Activated CD4-positive, alpha-beta T cell treated with anti-CD3 and anti-CD28 coated beads for 36 hours (primary cell): ENCODE measurements around the gene SPAG17. TPM values are rescaled to one million over a fixed set of nuclear protein-coding genes. Genes with fewer than 3 reads are reported as not detected.

Experiments used
- ATAC-seq: fragments of 200-7000 bp; cut with Tn5 transposase; one replicate; pipeline ENCODE4 v1.10.0; 2021; ENCODE audit warnings: mild to moderate bottlenecking, moderate library complexity
- CTCF ChIA-PET: fragments of 350-600 bp; sonication (Branson Sonifier 250); formaldehyde crosslinking; loops from one replicate; lab custom pipeline; 2021; ENCODE audit warnings: antibody characterized with exemption; lab: Charles Lee
- POLR2A ChIA-PET: fragments of 350-600 bp; sonication (Branson Sonifier 250); formaldehyde crosslinking; loops from one replicate; lab custom pipeline; 2021; ENCODE audit warnings: antibody characterized with exemption, inconsistent platforms; lab: Charles Lee
- DNase-seq: peaks from one replicate; pipeline ENCODE4 v3.0.0-alpha.2; 2020
- H3K27ac Mint-ChIP-seq: one replicate; pipeline ENCODE4 v1.8.0; 2021; ENCODE audit warnings: mixed read lengths
- H3K27me3 Mint-ChIP-seq: one replicate; pipeline ENCODE4 v1.8.0; 2021; ENCODE audit warnings: mixed read lengths
- H3K36me3 Mint-ChIP-seq: one replicate; pipeline ENCODE4 v1.8.0; 2021; ENCODE audit warnings: low read depth, mixed read lengths
- H3K4me1 Mint-ChIP-seq: one replicate; pipeline ENCODE4 v1.8.0; 2021; ENCODE audit warnings: mixed read lengths
- H3K4me3 Mint-ChIP-seq: one replicate; pipeline ENCODE4 v1.8.0; 2021; ENCODE audit warnings: mild to moderate bottlenecking, moderate library complexity, mixed read lengths
- H3K9me3 Mint-ChIP-seq: one replicate; pipeline ENCODE4 v1.8.0; 2021; ENCODE audit warnings: low read depth, mixed read lengths
- intact Hi-C, 2 experiments: fragments of 100-400 bp; cut with DNase I in 1 of 2; cut with micrococcal nuclease in 1 of 2; formaldehyde crosslinking; loops; one replicate each; pipeline versions ENCODE4 v1.14.2 to v1.15.1; 2022 to 2024; cut with DNase I, micrococcal nuclease
- total RNA-seq, 2 experiments: library from RNA; stranded (reverse); gene quantifications; one replicate each; pipeline ENCODE4 v1.2.3, GENCODE V29; 2021

Gene SPAG17
- total RNA-seq, 2 experiments from 2014 or later = not detected

- DNase-seq = no peak
- Mint-ChIP-seq H3K4me1 (peaks cover 11% of the 10 kb centered on the region), H3K36me3 (peaks cover 12% of the 10 kb centered on the region), H3K4me3 (no peak overlapping the region), H3K27ac (no peak overlapping the region), H3K9me3 (no peaks in the 10 kb centered on the region), H3K27me3 (peaks cover 3% of the 10 kb centered on the region)
- POLR2A ChIA-PET = no interaction called here
- ATAC-seq = no peak
- intact Hi-C loops = no loop called here
- CTCF ChIA-PET = interaction anchor here (1.2 kb wide), 1 partner anchor 1041 kb away, joined by 3 read pairs; no protein-coding TSS in a partner anchor
These were observed 217.6 kb downstream of the SPAG17 start for GRCh38 chr1:117967477-117967876.

- Mint-ChIP-seq H3K27me3 (no peaks in the 10 kb centered on the region), H3K27ac (peak overlapping the region; percentile 51), H3K36me3 (peaks cover 29% of the 10 kb centered on the region), H3K4me1 (peaks cover 11% of the 10 kb centered on the region), H3K9me3 (no peaks in the 10 kb centered on the region), H3K4me3 (no peak overlapping the region)
- peak; percentile 64 for ATAC-seq
- intact Hi-C loops = no loop called here
- no peak for DNase-seq
- POLR2A ChIA-PET = interaction anchor here (0.5 kb wide), 1 partner anchor 772 kb away, joined by 3 read pairs; no protein-coding TSS in a partner anchor
- CTCF ChIA-PET = no interaction called here
These were observed 220.6 kb downstream of the SPAG17 start for GRCh38 chr1:117964290-117965038.

GRCh38 chr1:117959364-117959763, 225.7 kb downstream of the SPAG17 start:
- H3K4me3 Mint-ChIP-seq = no peak overlapping the region
- no peak for ATAC-seq
- no peak for DNase-seq
- no peaks in the 10 kb centered on the region for H3K27me3 Mint-ChIP-seq
- peaks cover 6% of the 10 kb centered on the region for H3K4me1 Mint-ChIP-seq
- H3K27ac Mint-ChIP-seq = no peak overlapping the region
- intact Hi-C loops = no loop called here
- ChIA-PET CTCF (no interaction called here), POLR2A (no interaction called here)
- peaks cover 57% of the 10 kb centered on the region for H3K36me3 Mint-ChIP-seq
- no peaks in the 10 kb centered on the region for H3K9me3 Mint-ChIP-seq

- Mint-ChIP-seq H3K4me1 (no peaks in the 10 kb centered on the region), H3K27ac (no peak overlapping the region), H3K9me3 (no peaks in the 10 kb centered on the region), H3K4me3 (no peak overlapping the region), H3K36me3 (peaks cover 65% of the 10 kb centered on the region), H3K27me3 (no peaks in the 10 kb centered on the region)
- intact Hi-C loops = no loop called here
- DNase-seq = no peak
- no peak for ATAC-seq
- CTCF ChIA-PET = interaction anchor here (1.1 kb wide), 1 partner anchor 58 kb away, joined by 3 read pairs; no protein-coding TSS in a partner anchor
- POLR2A ChIA-PET = no interaction called here
These were observed 232.6 kb downstream of the SPAG17 start for GRCh38 chr1:117952386-117952785.

- no peak overlapping the region for H3K27ac Mint-ChIP-seq
- CTCF ChIA-PET = no interaction called here
These were observed 242.7 kb downstream of the SPAG17 start for GRCh38 chr1:117942293-117942692.

GRCh38 chr1:117933769-117934168, 251.3 kb downstream of the SPAG17 start:
- intact Hi-C loops = no loop called here
- peaks cover 31% of the 10 kb centered on the region for H3K4me1 Mint-ChIP-seq
- ATAC-seq = no peak
- no peak overlapping the region for H3K4me3 Mint-ChIP-seq
- DNase-seq = no peak
- no peaks in the 10 kb centered on the region for H3K9me3 Mint-ChIP-seq
- CTCF ChIA-PET = no interaction called here
- POLR2A ChIA-PET = no interaction called here
- H3K36me3 Mint-ChIP-seq = peaks cover 50% of the 10 kb centered on the region
- H3K27ac Mint-ChIP-seq = no peak overlapping the region
- H3K27me3 Mint-ChIP-seq = no peaks in the 10 kb centered on the region

More at GRCh38 chr1:117942293-117942692, 242.7 kb downstream of the SPAG17 start:
- DNase-seq (no peak), ATAC-seq (no peak)
- Mint-ChIP-seq H3K4me1 (no peaks in the 10 kb centered on the region), H3K36me3 (peaks cover 70% of the 10 kb centered on the region), H3K4me3 (no peak overlapping the region), H3K27me3 (no peaks in the 10 kb centered on the region), H3K9me3 (no peaks in the 10 kb centered on the region)
- POLR2A ChIA-PET = no interaction called here
- intact Hi-C loops = no loop called here

- Mint-ChIP-seq H3K4me3 (peak overlapping the region; percentile 4), H3K36me3 (peaks cover 38% of the 10 kb centered on the region), H3K4me1 (peaks cover 40% of the 10 kb centered on the region), H3K27me3 (no peaks in the 10 kb centered on the region), H3K9me3 (no peaks in the 10 kb centered on the region), H3K27ac (no peak overlapping the region)
- ChIA-PET CTCF (interaction anchor here (1.5 kb wide), 1 partner anchor 37 kb away, joined by 3 read pairs; no protein-coding TSS in a partner anchor), POLR2A (no interaction called here)
- DNase-seq = no peak
- intact Hi-C loops = no loop called here
- no peak for ATAC-seq
These were observed 252.5 kb downstream of the SPAG17 start for GRCh38 chr1:117932576-117932975.

GRCh38 chr1:117930484-117930883, 254.5 kb downstream of the SPAG17 start:
- ChIA-PET CTCF (interaction anchor here (1.1 to 1.2 kb wide), 2 partner anchors 9 to 19 kb away, joined by 3 to 5 read pairs; no protein-coding TSS in a partner anchor), POLR2A (no interaction called here)
- Mint-ChIP-seq H3K36me3 (peaks cover 33% of the 10 kb centered on the region), H3K4me1 (peaks cover 54% of the 10 kb centered on the region), H3K27me3 (no peaks in the 10 kb centered on the region), H3K27ac (peak overlapping the region; percentile 90), H3K9me3 (no peaks in the 10 kb centered on the region), H3K4me3 (peak overlapping the region; percentile 94)
- ATAC-seq = no peak
- intact Hi-C loops = no loop called here
- DNase-seq = no peak

- ChIA-PET POLR2A (no interaction called here), CTCF (interaction anchor here (1.1 to 2.6 kb wide), 3 partner anchors 9 to 35 kb away, joined by 3 to 13 read pairs (median 5); no protein-coding TSS in a partner anchor)
- ATAC-seq (no peak), DNase-seq (no peak)
- Mint-ChIP-seq H3K27ac (peak overlapping the region; percentile 90), H3K36me3 (peaks cover 33% of the 10 kb centered on the region), H3K4me1 (peaks cover 54% of the 10 kb centered on the region), H3K27me3 (no peaks in the 10 kb centered on the region), H3K4me3 (peak overlapping the region; percentile 94), H3K9me3 (no peaks in the 10 kb centered on the region)
- intact Hi-C loops = no loop called here
These were observed 254.9 kb downstream of the SPAG17 start for GRCh38 chr1:117930173-117930447.

- ChIA-PET POLR2A (no interaction called here), CTCF (interaction anchor here (1.2 to 2.6 kb wide), 2 partner anchors 10 to 34 kb away, joined by 5 to 13 read pairs; no protein-coding TSS in a partner anchor)
- peak; percentile 98 for DNase-seq
- Mint-ChIP-seq H3K9me3 (no peaks in the 10 kb centered on the region), H3K4me3 (peak within 1 kb of the TSS; percentile 94), H3K27me3 (no peaks in the 10 kb centered on the region), H3K4me1 (peaks cover 54% of the 10 kb centered on the region), H3K36me3 (peaks cover 28% of the 10 kb centered on the region), H3K27ac (peak within 1 kb of the TSS; percentile 90)
- intact Hi-C loops = loop anchor here (1.0 to 10.0 kb wide), 8 partner anchors 265 to 1783 kb away; partner anchors contain the start of genes MAN1A2 (in 2 of the 2), WARS2 (in 2 of the 2) and PHGDH (in 1 of the 2)
- peak; percentile 97 for ATAC-seq
These were observed 255.5 kb downstream of the SPAG17 start, which contains the start of the genes GDAP2 and WDR3 for GRCh38 chr1:117929343-117930172. Gene GDAP2 (minus strand): TSS chr1:117929621. CDS start chr1:117920357, 9,264 bp downstream. Gene WDR3 (plus strand): TSS chr1:117929739. CDS start chr1:117933320, 3,581 bp downstream.

- Mint-ChIP-seq H3K27me3 (no peaks in the 10 kb centered on the region), H3K9me3 (no peaks in the 10 kb centered on the region), H3K27ac (peak overlapping the region; percentile 90), H3K4me3 (peak overlapping the region; percentile 94), H3K36me3 (peaks cover 30% of the 10 kb centered on the region), H3K4me1 (peaks cover 55% of the 10 kb centered on the region)
- intact Hi-C loops = loop anchor here (1.0 to 10.0 kb wide), 8 partner anchors 264 to 1783 kb away; partner anchors contain the start of genes MAN1A2 (in 2 of the 2), WARS2 (in 2 of the 2) and PHGDH (in 1 of the 2)
- CTCF ChIA-PET = interaction anchor here (0.8 to 2.6 kb wide), 2 partner anchors 13 to 33 kb away, joined by 3 to 13 read pairs; no protein-coding TSS in a partner anchor
- peak; percentile 54 for DNase-seq
- POLR2A ChIA-PET = no interaction called here
- peak; percentile 18 for ATAC-seq
These were observed 256.1 kb downstream of the SPAG17 start for GRCh38 chr1:117928881-117929342.
